Activated naive CD8-positive, alpha-beta T cell treated with anti-CD3 and anti-CD28 coated beads, Interleukin-2, amount 50 U/mL, for 24 hours (primary cell): ENCODE results near the gene ARHGAP8.

ENCODE experiments used
- ATAC-seq: fragments of 150-1000 bp; cut with Tn5 transposase; one replicate; pipeline ENCODE4 v1.10.0; 2021
- DNase-seq: peaks from one replicate; pipeline ENCODE4 v3.0.0; 2021
- H3K27ac Mint-ChIP-seq: one replicate; pipeline ENCODE4 v1.8.0; 2021; ENCODE audit warnings: mild to moderate bottlenecking, mixed read lengths
- H3K27me3 Mint-ChIP-seq: one replicate; pipeline ENCODE4 v1.8.0; 2021; ENCODE audit warnings: mixed read lengths
- H3K36me3 Mint-ChIP-seq: one replicate; pipeline ENCODE4 v1.8.0; 2021; ENCODE audit warnings: low read depth, mixed read lengths
- H3K4me1 Mint-ChIP-seq: one replicate; pipeline ENCODE4 v1.8.0; 2021; ENCODE audit warnings: mixed read lengths
- H3K4me3 Mint-ChIP-seq: one replicate; pipeline ENCODE4 v1.8.0; 2021; ENCODE audit warnings: mild to moderate bottlenecking, moderate library complexity, mixed read lengths
- H3K9me3 Mint-ChIP-seq: one replicate; pipeline ENCODE4 v1.8.0; 2021; ENCODE audit warnings: mixed read lengths

ARHGAP8 gene

DNA sequence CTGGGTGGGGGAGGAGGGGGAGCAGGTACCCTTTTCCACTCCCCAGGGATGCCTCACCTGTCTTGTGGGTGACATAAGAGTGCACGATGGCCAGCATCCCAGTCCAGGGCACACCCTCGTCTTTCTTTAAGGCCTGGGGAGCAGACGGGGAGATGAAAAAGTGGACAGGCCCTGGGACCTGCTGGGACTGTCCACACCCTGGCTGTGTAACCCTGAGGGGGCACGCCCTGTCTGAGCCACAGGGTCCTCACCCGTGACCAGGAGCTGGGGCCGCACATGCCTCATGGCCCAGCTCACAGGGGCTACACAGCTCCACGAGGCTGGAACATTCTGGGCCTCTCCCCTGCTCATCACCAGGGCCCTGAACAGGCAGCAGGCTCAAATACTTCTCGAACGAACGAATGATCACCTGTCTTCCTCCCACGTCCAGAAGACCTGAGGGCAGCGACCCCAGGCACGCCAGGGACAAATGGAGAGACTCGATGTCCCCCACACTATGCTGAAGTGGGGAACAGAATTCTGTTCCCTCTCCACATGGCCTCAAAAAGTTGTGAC, 133.5 kb downstream of the ARHGAP8 start:
- H3K4me1 Mint-ChIP-seq = no peaks in the 10 kb centered on the region
- no peaks in the 10 kb centered on the region for H3K9me3 Mint-ChIP-seq
- no peak for ATAC-seq
- no peaks in the 10 kb centered on the region for H3K36me3 Mint-ChIP-seq
- no peaks in the 10 kb centered on the region for H3K27me3 Mint-ChIP-seq
- no peak overlapping the region for H3K27ac Mint-ChIP-seq
- DNase-seq = no peak
- H3K4me3 Mint-ChIP-seq = no peak overlapping the region

DNA sequence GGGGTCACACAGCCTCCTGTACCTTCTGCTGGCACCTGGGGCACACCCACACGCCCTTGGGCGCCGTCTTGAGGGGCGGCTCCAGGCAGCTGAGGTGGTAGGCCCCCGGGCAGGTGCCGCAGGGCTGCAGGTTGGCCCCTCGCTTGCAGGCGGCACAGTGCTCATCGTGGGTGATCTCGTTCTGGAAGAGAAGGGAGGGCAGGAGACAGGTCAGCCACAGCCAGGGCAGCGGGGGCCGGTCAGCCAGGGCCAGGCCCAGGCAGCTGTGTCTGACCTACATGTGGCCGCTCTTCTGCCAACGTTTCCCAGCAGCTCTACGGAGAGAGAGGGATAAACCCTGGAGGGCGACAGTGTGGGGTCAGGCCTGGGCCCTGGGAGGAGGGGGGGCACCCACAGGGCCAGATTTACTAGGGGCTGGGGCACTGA, 135.6 kb downstream of the ARHGAP8 start:
- Mint-ChIP-seq H3K27me3 (no peaks in the 10 kb centered on the region), H3K36me3 (no peaks in the 10 kb centered on the region), H3K27ac (no peak overlapping the region), H3K9me3 (no peaks in the 10 kb centered on the region), H3K4me1 (no peaks in the 10 kb centered on the region), H3K4me3 (no peak overlapping the region)
- no peak for DNase-seq
- ATAC-seq = no peak

- Mint-ChIP-seq H3K4me1 (no peaks in the 10 kb centered on the region), H3K9me3 (no peaks in the 10 kb centered on the region), H3K36me3 (no peaks in the 10 kb centered on the region), H3K27ac (no peak overlapping the region), H3K27me3 (no peaks in the 10 kb centered on the region), H3K4me3 (no peak overlapping the region)
- DNase-seq (no peak), ATAC-seq (no peak)
Observed at GRCh38 chr22:44888491-44889254, 136.3 kb downstream of the ARHGAP8 start.

DNA sequence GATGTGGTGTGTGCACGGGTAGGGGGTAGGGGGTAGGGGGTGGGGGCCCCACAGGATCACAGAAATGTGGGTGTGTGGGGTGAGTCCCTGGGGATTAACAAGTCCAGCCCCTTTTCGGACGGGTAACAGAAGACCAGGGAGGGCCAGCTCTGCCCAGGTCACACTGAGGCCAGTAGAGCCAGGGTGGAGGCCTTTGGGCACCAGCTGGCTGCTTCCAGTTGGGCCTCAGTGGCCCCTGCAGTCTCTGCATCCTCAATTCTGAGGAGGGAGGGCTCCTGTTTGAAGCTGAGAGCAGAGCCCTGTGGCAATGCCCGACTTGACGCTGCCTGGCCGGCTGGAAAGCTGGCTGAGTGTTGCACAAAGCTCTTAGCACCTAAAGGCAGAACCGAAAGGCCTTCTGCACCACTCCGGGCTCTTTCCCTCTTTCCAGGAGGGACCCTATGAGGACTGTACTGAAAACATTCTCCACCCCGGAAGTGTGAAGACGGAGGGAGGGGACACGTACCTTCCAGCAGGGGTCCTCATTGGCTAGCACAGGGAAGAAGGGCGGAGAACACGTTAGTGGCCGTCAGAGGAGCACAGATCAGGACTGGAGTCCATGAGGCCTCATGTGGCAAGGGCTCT, 137.0 kb downstream of the ARHGAP8 start:
- no peaks in the 10 kb centered on the region for H3K27me3 Mint-ChIP-seq
- H3K27ac Mint-ChIP-seq = no peak overlapping the region
- H3K36me3 Mint-ChIP-seq = no peaks in the 10 kb centered on the region
- H3K4me3 Mint-ChIP-seq = no peak overlapping the region
- ATAC-seq = no peak
- no peaks in the 10 kb centered on the region for H3K9me3 Mint-ChIP-seq
- no peak for DNase-seq
- H3K4me1 Mint-ChIP-seq = no peaks in the 10 kb centered on the region

- H3K27ac Mint-ChIP-seq = no peak overlapping the region
- DNase-seq = no peak
- no peaks in the 10 kb centered on the region for H3K36me3 Mint-ChIP-seq
- H3K27me3 Mint-ChIP-seq = no peaks in the 10 kb centered on the region
- H3K4me1 Mint-ChIP-seq = no peaks in the 10 kb centered on the region
- no peak for ATAC-seq
- H3K9me3 Mint-ChIP-seq = no peaks in the 10 kb centered on the region
- H3K4me3 Mint-ChIP-seq = no peak overlapping the region
Observed at GRCh38 chr22:44890416-44891292, 138.3 kb downstream of the ARHGAP8 start.

DNA sequence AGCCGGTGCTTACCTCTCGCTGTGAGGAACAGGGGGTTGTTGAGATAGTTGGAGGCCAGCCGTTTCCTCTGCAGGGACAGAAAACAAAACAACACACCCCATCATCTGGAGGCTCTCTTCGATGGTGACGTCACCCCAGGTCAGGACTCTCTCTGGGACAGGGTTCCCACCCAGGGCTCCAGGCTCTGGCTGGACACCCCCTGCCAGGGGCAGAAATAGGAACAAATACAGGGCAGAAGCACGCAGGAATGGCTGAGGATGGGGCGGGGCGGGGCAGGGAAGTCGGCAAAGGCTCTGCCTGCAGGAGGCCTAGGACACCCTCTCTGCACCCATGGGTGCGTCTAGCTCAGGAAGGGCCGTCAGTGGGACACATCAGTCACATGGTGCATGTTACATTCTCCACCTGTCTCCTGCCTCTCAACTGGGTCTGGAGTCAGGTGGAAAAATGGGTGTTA, 138.9 kb downstream of the ARHGAP8 start:
- ATAC-seq = no peak
- Mint-ChIP-seq H3K4me1 (no peaks in the 10 kb centered on the region), H3K9me3 (no peaks in the 10 kb centered on the region), H3K27ac (no peak overlapping the region), H3K4me3 (no peak overlapping the region), H3K36me3 (no peaks in the 10 kb centered on the region), H3K27me3 (no peaks in the 10 kb centered on the region)
- DNase-seq = no peak

- ATAC-seq (no peak), DNase-seq (no peak)
- Mint-ChIP-seq H3K9me3 (no peaks in the 10 kb centered on the region), H3K27ac (no peak overlapping the region), H3K4me1 (no peaks in the 10 kb centered on the region), H3K4me3 (no peak overlapping the region), H3K27me3 (no peaks in the 10 kb centered on the region), H3K36me3 (no peaks in the 10 kb centered on the region)
Observed at GRCh38 chr22:44891791-44892190, 139.4 kb downstream of the ARHGAP8 start.

- no peaks in the 10 kb centered on the region for H3K9me3 Mint-ChIP-seq
- no peaks in the 10 kb centered on the region for H3K4me1 Mint-ChIP-seq
- H3K27ac Mint-ChIP-seq = no peak overlapping the region
- no peaks in the 10 kb centered on the region for H3K27me3 Mint-ChIP-seq
- DNase-seq = no peak
- no peak for ATAC-seq
- no peaks in the 10 kb centered on the region for H3K36me3 Mint-ChIP-seq
- no peak overlapping the region for H3K4me3 Mint-ChIP-seq
Observed at GRCh38 chr22:44892243-44892642, 139.9 kb downstream of the ARHGAP8 start.

- Mint-ChIP-seq H3K4me1 (no peaks in the 10 kb centered on the region), H3K4me3 (no peak overlapping the region), H3K36me3 (no peaks in the 10 kb centered on the region), H3K27ac (no peak overlapping the region), H3K9me3 (no peaks in the 10 kb centered on the region), H3K27me3 (no peaks in the 10 kb centered on the region)
- no peak for DNase-seq
- no peak for ATAC-seq
Observed at GRCh38 chr22:44892803-44893730, 140.7 kb downstream of the ARHGAP8 start.

GRCh38 chr22:44893731-44894080, 141.3 kb downstream of the ARHGAP8 start:
- no peak for DNase-seq
- H3K4me1 Mint-ChIP-seq = no peaks in the 10 kb centered on the region
- no peaks in the 10 kb centered on the region for H3K36me3 Mint-ChIP-seq
- H3K27ac Mint-ChIP-seq = no peak overlapping the region
- H3K9me3 Mint-ChIP-seq = no peaks in the 10 kb centered on the region
- ATAC-seq = no peak
- no peaks in the 10 kb centered on the region for H3K27me3 Mint-ChIP-seq
- no peak overlapping the region for H3K4me3 Mint-ChIP-seq

- H3K4me3 Mint-ChIP-seq = no peak overlapping the region
Observed at GRCh38 chr22:44894321-44894720, 141.9 kb downstream of the ARHGAP8 start.

DNA sequence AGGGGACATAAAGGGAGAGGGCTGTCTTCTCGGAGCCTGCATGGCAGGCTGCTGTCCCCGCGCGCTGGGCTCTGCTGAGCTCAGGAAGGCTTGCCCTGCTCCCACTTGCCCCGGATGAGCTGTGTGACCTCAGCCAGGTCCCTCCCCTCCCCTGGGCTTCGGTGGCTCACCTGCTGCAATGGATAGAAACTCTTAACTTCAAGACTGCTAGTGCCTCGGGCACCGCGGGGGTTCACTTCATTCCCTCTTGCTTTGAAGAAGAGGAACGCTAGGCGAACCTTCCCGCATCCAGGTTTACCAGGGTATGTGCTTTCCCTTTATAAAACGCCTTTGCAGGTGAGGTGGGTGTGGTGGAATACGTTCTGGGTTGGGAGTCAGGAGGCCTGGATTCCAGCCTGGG, 142.4 kb downstream of the ARHGAP8 start:
- no peak for ATAC-seq

More at GRCh38 chr22:44894321-44894720, 141.9 kb downstream of the ARHGAP8 start:
- H3K9me3 Mint-ChIP-seq = no peaks in the 10 kb centered on the region
- H3K36me3 Mint-ChIP-seq = no peaks in the 10 kb centered on the region
- no peaks in the 10 kb centered on the region for H3K27me3 Mint-ChIP-seq
- no peak for DNase-seq
- no peak for ATAC-seq
- no peak overlapping the region for H3K27ac Mint-ChIP-seq
- H3K4me1 Mint-ChIP-seq = no peaks in the 10 kb centered on the region

DNA sequence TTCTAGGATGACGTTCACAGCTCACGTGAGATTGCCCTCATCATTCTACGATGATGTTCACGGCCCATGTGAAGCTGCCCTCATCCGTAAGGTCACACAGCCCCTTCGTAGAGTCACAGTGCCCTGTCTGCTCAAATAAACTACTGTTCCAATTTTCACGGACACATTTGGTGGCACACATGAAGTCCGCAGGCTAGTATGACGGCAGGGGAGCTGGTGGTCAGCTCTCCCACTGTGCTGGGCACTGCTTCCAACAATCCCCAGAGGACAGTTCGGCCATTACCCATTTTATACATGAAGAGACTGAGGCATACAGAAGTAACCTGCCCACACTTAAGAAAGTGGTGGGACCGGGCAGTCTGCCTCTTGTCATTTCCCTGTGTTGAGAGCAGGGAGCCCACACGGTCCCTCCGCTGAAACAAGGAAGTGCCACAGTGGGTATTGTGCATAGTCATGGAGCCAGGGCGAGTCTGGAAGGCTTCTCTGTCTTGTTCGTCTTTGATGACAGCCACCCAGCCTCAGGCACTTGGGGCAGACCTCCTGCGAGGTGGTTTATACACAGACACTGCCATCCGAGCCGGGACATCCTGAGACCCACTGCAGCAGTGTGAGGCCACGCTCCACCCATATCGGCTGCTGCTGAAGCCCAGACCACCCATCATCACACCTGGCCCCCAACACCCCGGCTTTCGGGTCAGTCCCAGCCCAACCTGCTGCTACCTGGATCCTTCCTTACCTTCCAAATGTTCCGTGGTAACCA, 143.1 kb downstream of the ARHGAP8 start:
- Mint-ChIP-seq H3K36me3 (no peaks in the 10 kb centered on the region), H3K4me3 (no peak overlapping the region), H3K9me3 (peaks cover 1% of the 10 kb centered on the region)

More for the DNA sequence above, 142.4 kb downstream of the ARHGAP8 start:
- Mint-ChIP-seq H3K4me1 (no peaks in the 10 kb centered on the region), H3K27ac (no peak overlapping the region), H3K4me3 (no peak overlapping the region), H3K27me3 (peaks cover under 1% of the 10 kb centered on the region), H3K36me3 (no peaks in the 10 kb centered on the region), H3K9me3 (no peaks in the 10 kb centered on the region)
- no peak for DNase-seq

More for the DNA sequence above, 143.1 kb downstream of the ARHGAP8 start:
- no peaks in the 10 kb centered on the region for H3K4me1 Mint-ChIP-seq
- no peak for DNase-seq
- H3K27me3 Mint-ChIP-seq = peaks cover 2% of the 10 kb centered on the region
- no peak for ATAC-seq
- H3K27ac Mint-ChIP-seq = no peak overlapping the region
